GM19455 (cell line): ENCODE measurements around the gene SERPINC1.
"Not testable (repeated sequence)": the region's sequence is repeated elsewhere in the genome, so short reads cannot be mapped to it uniquely, and the experiment has no call there.

Experiments used
- ATAC-seq: cut with Tn5 transposase; IDR thresholded peaks from one replicate; pipeline ENCODE4 v1.9.1; 2021; ENCODE audit not compliant: unreplicated experiment

Gene SERPINC1

GRCh38 chr1:173863224-173864161, 53.6 kb downstream of the SERPINC1 start:
- no peak for ATAC-seq

- ATAC-seq, result no peak
Measured at GRCh38 chr1:173862769-173863223, 54.3 kb downstream of the SERPINC1 start.

GRCh38 chr1:173862146-173862768, 54.9 kb downstream of the SERPINC1 start:
- ATAC-seq, result not testable (repeated sequence)

GRCh38 chr1:173861731-173862145, 55.4 kb downstream of the SERPINC1 start:
- ATAC-seq, result no peak

GRCh38 chr1:173860065-173860464, 57.1 kb downstream of the SERPINC1 start:
- ATAC-seq, result no peak

- not testable (repeated sequence) for ATAC-seq
Measured at GRCh38 chr1:173859547-173859946, 57.6 kb downstream of the SERPINC1 start.

- ATAC-seq, result no peak
Measured at GRCh38 chr1:173857363-173857917, 59.7 kb downstream of the SERPINC1 start.

- ATAC-seq, result no peak
Measured at GRCh38 chr1:173856903-173857302, 60.2 kb downstream of the SERPINC1 start.

GRCh38 chr1:173856014-173856413, 61.1 kb downstream of the SERPINC1 start:
- no peak for ATAC-seq
